ENCODE results near the gene TUBA3E. TPM values are rescaled to one million over a fixed set of nuclear protein-coding genes. Genes with fewer than 3 reads are reported as not detected.
"Not testable (repeated sequence)": the region's sequence is repeated elsewhere in the genome, so short reads cannot be mapped to it uniquely, and the experiment has no call there.

The TUBA3E gene
- polyA plus RNA-seq, 2 of the 4 experiments (the other 2 are of a cell fraction): not detected

DNA sequence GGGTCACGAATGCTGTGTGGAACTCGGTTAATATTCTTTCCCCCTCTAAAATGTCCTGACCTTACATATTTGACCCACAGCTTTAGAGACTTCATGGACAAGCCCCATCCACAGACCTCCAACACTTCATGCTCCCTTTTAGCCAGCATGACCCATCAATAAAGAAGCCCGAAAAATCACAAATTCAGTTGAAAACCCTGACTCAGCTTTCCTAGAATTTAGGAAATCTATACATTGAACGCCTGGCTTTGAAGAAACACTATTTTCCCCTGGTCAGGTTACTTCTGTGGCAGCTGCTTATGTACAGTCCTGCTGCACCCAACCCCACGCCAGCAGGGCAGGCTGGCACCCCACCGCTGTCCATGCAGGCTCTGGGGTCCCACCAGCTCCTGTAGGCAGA, 6.9 kb downstream of the TUBA3E start:
- peak; percentile 60 for TF ChIP-seq MAFK (IDR thresholded peaks at IDR 0.05; ENCODE audit: partially characterized antibody)
- FAIRE-seq; POLR2A ChIA-PET; H3K27ac ChIP-seq; H3K4me1 ChIP-seq; ATAC-seq; H3K9me3 ChIP-seq; H3K4me3 ChIP-seq; H3K4me2 ChIP-seq; DNase-seq (ENCODE audit: low read depth in 1 of 2, low spot score in 1 of 2): not testable (repeated sequence)
- WGBS (ENCODE audit: missing lambda C conversion rate): 93% methylated on average over 6 of the region's 6 CpGs
- CTCF ChIA-PET: interaction anchor here (0.6 to 0.9 kb wide), 2 partner anchors 107 to 141 kb away, joined by 3 read pairs; no protein-coding TSS in a partner anchor

DNA sequence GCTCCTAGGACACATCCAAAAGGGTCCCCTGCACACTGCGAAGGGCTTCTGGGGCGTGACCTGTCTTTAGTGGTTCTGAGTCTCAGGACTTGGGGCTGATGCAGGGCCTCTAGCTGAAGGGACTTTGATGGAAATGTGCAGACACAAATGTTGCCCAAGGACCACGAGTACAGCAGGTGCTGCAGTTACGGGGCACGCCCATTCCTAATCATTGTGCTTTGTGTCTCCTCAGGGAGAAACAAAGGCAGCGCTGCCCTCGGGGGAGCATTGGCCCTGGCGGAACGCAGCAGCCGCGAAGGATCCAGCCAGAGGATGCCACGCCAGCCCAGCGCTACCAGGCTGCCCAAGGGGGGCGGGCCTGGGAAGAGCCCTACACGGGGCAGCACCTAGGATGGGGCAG, 8.0 kb downstream of the TUBA3E start:
- TF ChIP-seq FOXS1 (CRISPR knock-in tag; IDR thresholded peaks at IDR 0.05): no peak
- TF ChIP-seq POLR2A (IDR thresholded peaks at IDR 0.05; ENCODE audit: low read length): no peak
- no peak for TF ChIP-seq FOSL2 (IDR thresholded peaks at IDR 0.05)
- TF ChIP-seq FOSL2 (CRISPR knock-in tag; IDR thresholded peaks at IDR 0.05): no peak
- TF ChIP-seq HOXA7 (CRISPR knock-in tag; IDR thresholded peaks at IDR 0.05): no peak
- TF ChIP-seq, protein P1, sequence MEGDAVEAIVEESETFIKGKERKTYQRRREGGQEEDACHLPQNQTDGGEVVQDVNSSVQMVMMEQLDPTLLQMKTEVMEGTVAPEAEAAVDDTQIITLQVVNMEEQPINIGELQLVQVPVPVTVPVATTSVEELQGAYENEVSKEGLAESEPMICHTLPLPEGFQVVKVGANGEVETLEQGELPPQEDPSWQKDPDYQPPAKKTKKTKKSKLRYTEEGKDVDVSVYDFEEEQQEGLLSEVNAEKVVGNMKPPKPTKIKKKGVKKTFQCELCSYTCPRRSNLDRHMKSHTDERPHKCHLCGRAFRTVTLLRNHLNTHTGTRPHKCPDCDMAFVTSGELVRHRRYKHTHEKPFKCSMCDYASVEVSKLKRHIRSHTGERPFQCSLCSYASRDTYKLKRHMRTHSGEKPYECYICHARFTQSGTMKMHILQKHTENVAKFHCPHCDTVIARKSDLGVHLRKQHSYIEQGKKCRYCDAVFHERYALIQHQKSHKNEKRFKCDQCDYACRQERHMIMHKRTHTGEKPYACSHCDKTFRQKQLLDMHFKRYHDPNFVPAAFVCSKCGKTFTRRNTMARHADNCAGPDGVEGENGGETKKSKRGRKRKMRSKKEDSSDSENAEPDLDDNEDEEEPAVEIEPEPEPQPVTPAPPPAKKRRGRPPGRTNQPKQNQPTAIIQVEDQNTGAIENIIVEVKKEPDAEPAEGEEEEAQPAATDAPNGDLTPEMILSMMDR (IDR thresholded peaks at IDR 0.05): no peak
- TF ChIP-seq NPAS2 (CRISPR knock-in tag; IDR thresholded peaks at IDR 0.05; ENCODE audit: borderline replicate concordance): no peak
- no peak for TF ChIP-seq GATA3 (IDR thresholded peaks at IDR 0.05; ENCODE audit: borderline replicate concordance)
- TF ChIP-seq SREBF2 (IDR thresholded peaks at IDR 0.05): no peak
- no peak for TF ChIP-seq ZSCAN20 (CRISPR knock-in tag; IDR thresholded peaks at IDR 0.05)
- no peak for TF ChIP-seq POLR2AphosphoS2 (conservative IDR thresholded peaks at IDR 0.05; ENCODE audit: low read length)
- TF ChIP-seq RAD21 (conservative IDR thresholded peaks at IDR 0.05 in 1 of 2, IDR thresholded peaks at IDR 0.05 in 1 of 2): no peak
- no peak for TF ChIP-seq EHMT2 (IDR thresholded peaks at IDR 0.05; ENCODE audit: low read depth)
- TF ChIP-seq JUN (IDR thresholded peaks at IDR 0.05): no peak
- no peak for TF ChIP-seq HOXB13 (CRISPR knock-in tag; IDR thresholded peaks at IDR 0.05; ENCODE audit: low read depth)
- TF ChIP-seq, protein P2, sequence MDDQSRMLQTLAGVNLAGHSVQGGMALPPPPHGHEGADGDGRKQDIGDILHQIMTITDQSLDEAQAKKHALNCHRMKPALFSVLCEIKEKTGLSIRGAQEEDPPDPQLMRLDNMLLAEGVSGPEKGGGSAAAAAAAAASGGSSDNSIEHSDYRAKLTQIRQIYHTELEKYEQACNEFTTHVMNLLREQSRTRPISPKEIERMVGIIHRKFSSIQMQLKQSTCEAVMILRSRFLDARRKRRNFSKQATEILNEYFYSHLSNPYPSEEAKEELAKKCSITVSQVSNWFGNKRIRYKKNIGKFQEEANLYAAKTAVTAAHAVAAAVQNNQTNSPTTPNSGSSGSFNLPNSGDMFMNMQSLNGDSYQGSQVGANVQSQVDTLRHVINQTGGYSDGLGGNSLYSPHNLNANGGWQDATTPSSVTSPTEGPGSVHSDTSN (IDR thresholded peaks at IDR 0.05): no peak
- TF ChIP-seq, protein P3, sequence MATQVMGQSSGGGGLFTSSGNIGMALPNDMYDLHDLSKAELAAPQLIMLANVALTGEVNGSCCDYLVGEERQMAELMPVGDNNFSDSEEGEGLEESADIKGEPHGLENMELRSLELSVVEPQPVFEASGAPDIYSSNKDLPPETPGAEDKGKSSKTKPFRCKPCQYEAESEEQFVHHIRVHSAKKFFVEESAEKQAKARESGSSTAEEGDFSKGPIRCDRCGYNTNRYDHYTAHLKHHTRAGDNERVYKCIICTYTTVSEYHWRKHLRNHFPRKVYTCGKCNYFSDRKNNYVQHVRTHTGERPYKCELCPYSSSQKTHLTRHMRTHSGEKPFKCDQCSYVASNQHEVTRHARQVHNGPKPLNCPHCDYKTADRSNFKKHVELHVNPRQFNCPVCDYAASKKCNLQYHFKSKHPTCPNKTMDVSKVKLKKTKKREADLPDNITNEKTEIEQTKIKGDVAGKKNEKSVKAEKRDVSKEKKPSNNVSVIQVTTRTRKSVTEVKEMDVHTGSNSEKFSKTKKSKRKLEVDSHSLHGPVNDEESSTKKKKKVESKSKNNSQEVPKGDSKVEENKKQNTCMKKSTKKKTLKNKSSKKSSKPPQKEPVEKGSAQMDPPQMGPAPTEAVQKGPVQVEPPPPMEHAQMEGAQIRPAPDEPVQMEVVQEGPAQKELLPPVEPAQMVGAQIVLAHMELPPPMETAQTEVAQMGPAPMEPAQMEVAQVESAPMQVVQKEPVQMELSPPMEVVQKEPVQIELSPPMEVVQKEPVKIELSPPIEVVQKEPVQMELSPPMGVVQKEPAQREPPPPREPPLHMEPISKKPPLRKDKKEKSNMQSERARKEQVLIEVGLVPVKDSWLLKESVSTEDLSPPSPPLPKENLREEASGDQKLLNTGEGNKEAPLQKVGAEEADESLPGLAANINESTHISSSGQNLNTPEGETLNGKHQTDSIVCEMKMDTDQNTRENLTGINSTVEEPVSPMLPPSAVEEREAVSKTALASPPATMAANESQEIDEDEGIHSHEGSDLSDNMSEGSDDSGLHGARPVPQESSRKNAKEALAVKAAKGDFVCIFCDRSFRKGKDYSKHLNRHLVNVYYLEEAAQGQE (IDR thresholded peaks at IDR 0.05): no peak
- TF ChIP-seq, protein P4, sequence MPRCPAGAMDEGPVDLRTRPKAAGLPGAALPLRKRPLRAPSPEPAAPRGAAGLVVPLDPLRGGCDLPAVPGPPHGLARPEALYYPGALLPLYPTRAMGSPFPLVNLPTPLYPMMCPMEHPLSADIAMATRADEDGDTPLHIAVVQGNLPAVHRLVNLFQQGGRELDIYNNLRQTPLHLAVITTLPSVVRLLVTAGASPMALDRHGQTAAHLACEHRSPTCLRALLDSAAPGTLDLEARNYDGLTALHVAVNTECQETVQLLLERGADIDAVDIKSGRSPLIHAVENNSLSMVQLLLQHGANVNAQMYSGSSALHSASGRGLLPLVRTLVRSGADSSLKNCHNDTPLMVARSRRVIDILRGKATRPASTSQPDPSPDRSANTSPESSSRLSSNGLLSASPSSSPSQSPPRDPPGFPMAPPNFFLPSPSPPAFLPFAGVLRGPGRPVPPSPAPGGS (IDR thresholded peaks at IDR 0.05): no peak
- FAIRE-seq: no peak
- no peak overlapping the region for H3K4me3 ChIP-seq
- WGBS (ENCODE audit: missing lambda C conversion rate): 92% methylated on average over 13 of the region's 15 CpGs
- ChIA-PET POLR2A (interaction anchor here (0.7 kb wide), 2 partner anchors 35 to 112 kb away, joined by 3 to 5 read pairs; no protein-coding TSS in a partner anchor), CTCF (no interaction called here)
- H3K4me1 ChIP-seq: no peaks in the 10 kb centered on the region
- no peak for DNase-seq (ENCODE audit: low read depth in 1 of 2, low spot score in 1 of 2)
- peak; percentile 11 to 26; a peak in 1 of 6 replicates for ATAC-seq
- no peak overlapping the region for H3K4me2 ChIP-seq
- no peak overlapping the region for H3K27ac ChIP-seq
- no peaks in the 10 kb centered on the region for H3K9me3 ChIP-seq

DNA sequence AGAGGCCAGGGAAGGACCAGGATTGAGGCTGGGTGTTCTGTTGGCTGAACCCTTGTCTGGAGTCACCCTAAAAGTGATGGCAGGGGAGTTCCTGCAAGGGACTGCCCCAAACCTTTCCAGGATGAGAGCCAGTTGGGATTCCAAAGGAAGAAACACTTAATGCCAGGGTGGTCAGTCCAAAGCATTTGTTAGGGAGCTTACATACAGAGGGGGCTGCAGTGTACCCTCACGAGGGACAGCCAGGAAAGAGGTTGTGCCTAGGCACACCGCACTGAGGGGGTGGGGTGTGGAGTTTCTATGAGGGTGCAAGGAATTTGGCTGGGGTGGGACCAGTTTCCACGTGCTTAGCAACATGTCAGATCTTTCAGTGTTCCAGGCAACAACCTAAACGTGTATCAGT, 9.3 kb downstream of the TUBA3E start:
- POLR2A ChIA-PET; H3K4me3 ChIP-seq; H3K4me2 ChIP-seq; H3K27ac ChIP-seq; H3K4me1 ChIP-seq; H3K9me3 ChIP-seq; FAIRE-seq; DNase-seq (ENCODE audit: low read depth in 1 of 2, low spot score in 1 of 2); ATAC-seq: not testable (repeated sequence)
- WGBS (ENCODE audit: missing lambda C conversion rate): 94% methylated on average over 2 of the region's 4 CpGs
- CTCF ChIA-PET: interaction anchor here (1.5 kb wide), 1 partner anchor 144 kb away, joined by 5 read pairs; no protein-coding TSS in a partner anchor

DNA sequence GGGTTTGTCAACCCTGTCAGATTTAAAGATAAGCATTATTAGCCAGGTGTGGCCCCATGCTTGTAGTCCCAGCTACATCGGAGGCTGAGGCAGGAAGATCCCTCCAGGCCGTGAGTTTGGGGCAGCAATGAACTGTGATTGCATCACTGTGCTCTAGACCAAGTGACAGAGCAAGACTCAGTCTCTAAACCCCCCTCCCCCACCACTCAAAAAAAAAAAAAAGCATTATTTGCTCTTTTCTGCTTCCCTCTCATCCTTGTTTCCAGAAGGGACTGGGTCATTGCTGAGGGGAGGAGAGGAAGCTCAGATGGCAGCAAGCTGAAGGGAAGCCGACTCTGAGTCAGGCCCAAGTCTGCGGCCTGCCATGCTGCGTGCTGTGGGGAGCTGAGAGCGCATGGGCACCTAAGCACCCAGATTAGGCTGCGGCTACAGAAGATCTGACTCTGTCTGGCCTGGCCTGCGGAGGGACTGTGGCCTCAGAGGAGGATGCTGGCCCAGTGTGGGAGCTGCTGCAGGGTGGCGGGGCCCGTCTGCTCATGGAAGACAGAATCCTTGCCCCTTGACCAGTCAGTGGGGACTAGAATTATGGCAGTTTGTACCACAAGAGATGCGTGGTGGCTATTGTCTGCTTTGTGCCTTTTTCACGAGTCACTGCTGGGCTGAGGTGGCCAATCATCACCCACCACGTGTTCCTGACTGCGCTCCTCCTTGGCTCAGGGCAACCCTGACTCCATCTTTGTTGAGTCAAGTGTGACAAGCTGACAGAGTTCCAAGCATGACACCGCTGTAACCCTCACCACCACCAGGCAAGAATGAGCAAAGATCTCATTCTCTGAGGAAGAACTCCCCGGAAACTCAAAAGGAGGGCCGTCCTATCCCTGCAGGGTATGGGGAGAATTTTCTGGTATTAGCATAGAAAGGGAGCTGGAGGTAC, 10.1 kb downstream of the TUBA3E start:
- DNase-seq (ENCODE audit: low read depth in 1 of 2, low spot score in 1 of 2); ATAC-seq; POLR2A ChIA-PET; H3K9me3 ChIP-seq; H3K27ac ChIP-seq; H3K4me2 ChIP-seq; H3K4me1 ChIP-seq; FAIRE-seq; H3K4me3 ChIP-seq: not testable (repeated sequence)
- CTCF ChIA-PET: interaction anchor here (1.5 kb wide), 1 partner anchor 144 kb away, joined by 5 read pairs; no protein-coding TSS in a partner anchor
- 94% methylated on average over 17 of the region's 17 CpGs for WGBS (ENCODE audit: missing lambda C conversion rate)

All from A549 (cell line).